ENCODE results near the gene UPP2. TPM values are rescaled to one million over a fixed set of nuclear protein-coding genes. Genes with fewer than 3 reads are reported as not detected.

UPP2 gene
- total and polyA plus RNA-seq, 2 donors (not counting 1 experiment from before 2014, with no cell fraction given): not detected

Other genes starting within 250 kb of the UPP2 start
- gene ACVR1, start 225.5 kb upstream of the UPP2 start, total RNA-seq: 11.3 and 11.7 TPM in 2 replicates
- 3.7 and 6.5 TPM in 2 replicates for gene ACVR1, start 225.5 kb upstream of the UPP2 start, polyA plus RNA-seq